IPS-18a (cell line): ENCODE measurements around the gene TMEM106C.

ENCODE experiments used
- H3K27ac ChIP-seq: one replicate; pipeline ENCODE4 v1.5.1; 2013; ENCODE audit warnings: low read length
- H3K27me3 ChIP-seq: one replicate; pipeline ENCODE4 v1.6.1; 2013; ENCODE audit warnings: mild to moderate bottlenecking, low read length; ENCODE audit not compliant: control insufficient read depth, insufficient read depth
- H3K36me3 ChIP-seq: one replicate; pipeline ENCODE4 v1.6.1; 2013; ENCODE audit warnings: low read depth, low read length; ENCODE audit not compliant: control insufficient read depth
- H3K4me1 ChIP-seq: one replicate; pipeline ENCODE4 v1.6.1; 2013; ENCODE audit warnings: low read depth, low read length; ENCODE audit not compliant: control insufficient read depth
- H3K4me3 ChIP-seq: one replicate; pipeline ENCODE4 v1.5.1; 2013; ENCODE audit warnings: low read length
- H3K9ac ChIP-seq: one replicate; pipeline ENCODE4 v1.6.1; 2013; ENCODE audit warnings: mild to moderate bottlenecking, low read length, moderate library complexity
- H3K9me3 ChIP-seq: one replicate; pipeline ENCODE4 v1.6.1; 2013; ENCODE audit warnings: low read depth, low read length; ENCODE audit not compliant: control insufficient read depth

The TMEM106C gene

GRCh38 chr12:47973870-47974269 is 10.5 kb downstream of the TMEM106C start:
- Histone ChIP-seq H3K9ac (no peak overlapping the region), H3K9me3 (no peaks in the 10 kb centered on the region), H3K36me3 (no peaks in the 10 kb centered on the region), H3K27me3 (peaks cover 4% of the 10 kb centered on the region), H3K4me1 (no peaks in the 10 kb centered on the region), H3K27ac (no peak overlapping the region), H3K4me3 (no peak overlapping the region)

- H3K4me3 ChIP-seq, result no peak overlapping the region
These were observed 11.7 kb downstream of the TMEM106C start for GRCh38 chr12:47975036-47975620.

GRCh38 chr12:47975816-47976215 is 12.4 kb downstream of the TMEM106C start:
- no peaks in the 10 kb centered on the region for H3K36me3 ChIP-seq

More at GRCh38 chr12:47975036-47975620, 11.7 kb downstream of the TMEM106C start:
- no peaks in the 10 kb centered on the region for H3K9me3 ChIP-seq
- H3K27ac ChIP-seq, result no peak overlapping the region
- no peak overlapping the region for H3K9ac ChIP-seq
- no peaks in the 10 kb centered on the region for H3K4me1 ChIP-seq
- no peaks in the 10 kb centered on the region for H3K36me3 ChIP-seq
- H3K27me3 ChIP-seq, result peaks cover 4% of the 10 kb centered on the region

GRCh38 chr12:47977046-47977771 is 13.8 kb downstream of the TMEM106C start:
- H3K9ac ChIP-seq, result no peak overlapping the region

More at GRCh38 chr12:47975816-47976215, 12.4 kb downstream of the TMEM106C start:
- Histone ChIP-seq H3K9me3 (no peaks in the 10 kb centered on the region), H3K9ac (no peak overlapping the region), H3K27me3 (no peaks in the 10 kb centered on the region), H3K4me3 (no peak overlapping the region), H3K4me1 (no peaks in the 10 kb centered on the region), H3K27ac (no peak overlapping the region)

DNA sequence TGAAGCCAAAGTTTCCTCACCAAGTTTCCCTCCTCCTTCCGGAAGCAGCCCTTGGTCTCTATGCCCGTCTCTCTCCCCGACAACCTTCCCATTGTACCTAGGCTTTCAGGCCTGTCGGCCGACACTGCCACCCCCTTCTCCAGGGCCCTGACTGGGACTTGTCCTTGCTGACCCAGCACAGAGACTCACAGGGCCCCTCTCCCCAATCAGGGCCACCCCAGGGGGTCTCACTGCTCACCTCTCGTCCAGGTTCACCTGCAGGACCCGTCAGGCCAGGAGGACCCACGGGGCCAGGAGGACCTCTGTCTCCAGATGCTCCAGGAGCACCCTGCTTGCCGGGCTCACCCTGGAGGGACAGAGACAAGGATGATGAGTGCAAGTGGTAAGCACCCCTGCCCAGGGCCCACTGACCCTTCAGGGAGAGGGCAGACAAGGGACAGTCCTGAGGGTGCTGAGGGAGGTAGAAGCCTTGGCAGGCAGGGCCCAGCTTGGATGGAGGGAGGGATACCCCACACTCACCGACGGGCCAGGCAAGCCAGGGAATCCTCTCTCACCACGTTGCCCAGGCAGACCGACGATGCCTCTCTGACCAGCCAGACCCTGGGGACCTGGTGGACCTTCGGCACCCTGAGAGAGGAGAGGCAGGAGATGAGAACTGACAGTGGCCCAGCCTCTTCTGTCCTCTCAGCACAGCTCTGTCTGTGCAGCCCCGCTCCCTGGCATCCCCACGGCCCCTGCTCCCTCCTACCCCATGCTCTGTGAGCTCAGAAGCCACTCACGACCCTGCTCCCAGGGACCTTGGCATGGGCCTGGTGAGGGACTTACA is 14.6 kb downstream of the TMEM106C start:
- H3K4me3 ChIP-seq, result no peak overlapping the region
- H3K9me3 ChIP-seq, result no peaks in the 10 kb centered on the region
- H3K9ac ChIP-seq, result no peak overlapping the region
- no peaks in the 10 kb centered on the region for H3K27me3 ChIP-seq
- H3K36me3 ChIP-seq, result no peaks in the 10 kb centered on the region
- no peaks in the 10 kb centered on the region for H3K4me1 ChIP-seq
- H3K27ac ChIP-seq, result no peak overlapping the region

More at GRCh38 chr12:47977046-47977771, 13.8 kb downstream of the TMEM106C start:
- no peaks in the 10 kb centered on the region for H3K4me1 ChIP-seq
- H3K36me3 ChIP-seq, result no peaks in the 10 kb centered on the region
- H3K27ac ChIP-seq, result no peak overlapping the region
- H3K9me3 ChIP-seq, result no peaks in the 10 kb centered on the region
- no peak overlapping the region for H3K4me3 ChIP-seq
- H3K27me3 ChIP-seq, result no peaks in the 10 kb centered on the region

DNA sequence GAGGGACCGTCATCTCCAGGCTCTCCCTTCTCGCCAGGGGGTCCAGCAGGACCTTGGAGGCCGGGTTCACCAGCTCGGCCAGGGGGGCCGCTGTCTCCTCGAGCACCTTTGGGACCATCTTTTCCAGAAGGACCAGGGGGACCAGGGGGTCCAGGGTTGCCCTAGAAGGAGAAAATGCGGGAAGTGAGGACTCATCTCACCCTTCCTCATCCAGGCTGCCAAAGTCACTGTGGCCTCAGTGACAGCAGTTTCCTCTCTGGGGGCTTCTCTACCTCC is 15.1 kb downstream of the TMEM106C start:
- Histone ChIP-seq H3K4me3 (no peak overlapping the region), H3K9me3 (no peaks in the 10 kb centered on the region), H3K4me1 (no peaks in the 10 kb centered on the region), H3K27me3 (no peaks in the 10 kb centered on the region), H3K9ac (no peak overlapping the region), H3K27ac (no peak overlapping the region), H3K36me3 (no peaks in the 10 kb centered on the region)

- no peaks in the 10 kb centered on the region for H3K4me1 ChIP-seq
- no peak overlapping the region for H3K4me3 ChIP-seq
- H3K27me3 ChIP-seq, result no peaks in the 10 kb centered on the region
- no peak overlapping the region for H3K27ac ChIP-seq
- no peaks in the 10 kb centered on the region for H3K9me3 ChIP-seq
- no peak overlapping the region for H3K9ac ChIP-seq
- H3K36me3 ChIP-seq, result no peaks in the 10 kb centered on the region
These were observed 15.8 kb downstream of the TMEM106C start for GRCh38 chr12:47979166-47979565.

GRCh38 chr12:47979686-47980085 is 16.3 kb downstream of the TMEM106C start:
- H3K27ac ChIP-seq, result no peak overlapping the region
- no peaks in the 10 kb centered on the region for H3K36me3 ChIP-seq
- H3K4me3 ChIP-seq, result no peak overlapping the region
- H3K9ac ChIP-seq, result no peak overlapping the region
- H3K9me3 ChIP-seq, result no peaks in the 10 kb centered on the region
- no peaks in the 10 kb centered on the region for H3K27me3 ChIP-seq
- H3K4me1 ChIP-seq, result no peaks in the 10 kb centered on the region

GRCh38 chr12:47980197-47980596 is 16.8 kb downstream of the TMEM106C start:
- Histone ChIP-seq H3K27ac (no peak overlapping the region), H3K27me3 (no peaks in the 10 kb centered on the region), H3K4me1 (no peaks in the 10 kb centered on the region), H3K4me3 (no peak overlapping the region), H3K9me3 (no peaks in the 10 kb centered on the region), H3K9ac (no peak overlapping the region), H3K36me3 (no peaks in the 10 kb centered on the region)

DNA sequence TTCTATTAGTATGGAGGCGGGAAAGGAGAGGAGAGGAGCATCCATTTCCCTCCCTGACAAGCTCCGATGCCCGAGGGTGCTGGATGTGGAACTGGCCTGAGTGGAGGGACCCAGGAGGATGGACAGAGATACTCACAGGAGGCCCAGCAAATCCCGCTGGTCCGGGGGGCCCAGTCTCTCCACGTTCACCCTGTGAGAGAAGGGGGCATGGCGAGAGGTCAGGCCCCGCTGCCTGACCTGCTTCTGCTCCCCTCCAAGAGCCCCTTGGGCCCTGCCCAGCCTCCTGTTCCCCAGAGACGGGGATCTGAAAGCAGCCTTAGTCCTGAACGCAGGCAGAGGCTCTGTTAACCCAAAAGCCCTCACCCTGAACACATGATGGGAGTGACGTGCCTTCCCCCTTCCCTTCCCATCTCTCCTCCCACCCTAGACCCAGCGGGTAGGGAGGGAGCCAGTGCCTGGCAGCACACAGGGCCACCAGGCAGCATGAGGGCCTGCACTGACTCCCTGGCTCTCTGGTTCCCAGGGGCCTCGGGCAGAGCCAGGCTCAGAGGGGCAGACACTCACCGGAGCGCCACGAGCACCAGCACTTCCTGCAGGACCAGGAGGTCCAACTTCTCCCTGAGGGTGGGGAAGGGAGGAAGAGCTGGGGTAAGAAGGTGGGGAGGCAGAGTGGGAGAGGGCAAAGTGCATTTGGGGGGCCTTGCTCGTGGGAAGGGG is 17.5 kb downstream of the TMEM106C start:
- H3K9ac ChIP-seq, result no peak overlapping the region

GRCh38 chr12:47981496-47982260 is 18.3 kb downstream of the TMEM106C start:
- no peak overlapping the region for H3K4me3 ChIP-seq
- no peak overlapping the region for H3K27ac ChIP-seq
- no peaks in the 10 kb centered on the region for H3K27me3 ChIP-seq
- H3K36me3 ChIP-seq, result no peaks in the 10 kb centered on the region
- H3K4me1 ChIP-seq, result no peaks in the 10 kb centered on the region
- H3K9me3 ChIP-seq, result no peaks in the 10 kb centered on the region
- H3K9ac ChIP-seq, result no peak overlapping the region

More for the DNA sequence above, 17.5 kb downstream of the TMEM106C start:
- Histone ChIP-seq H3K9me3 (no peaks in the 10 kb centered on the region), H3K36me3 (no peaks in the 10 kb centered on the region), H3K4me1 (no peaks in the 10 kb centered on the region), H3K27ac (no peak overlapping the region), H3K27me3 (no peaks in the 10 kb centered on the region), H3K4me3 (no peak overlapping the region)
